ENCODE data around the gene LCN2. TPM values are rescaled to one million over a fixed set of nuclear protein-coding genes. Genes with fewer than 3 reads are reported as not detected.
"Not testable (repeated sequence)": the region's sequence is repeated elsewhere in the genome, so short reads cannot be mapped to it uniquely, and the experiment has no call there.

The LCN2 gene
- total RNA-seq, 4 donors from 2014 or later: 6.0 to 45.7 (median 22.3) TPM

GRCh38 chr9:128180001-128180400 is 30.7 kb downstream of the LCN2 start:
- no peak overlapping the region for H3K27ac ChIP-seq
- H3K4me3 ChIP-seq: no peak overlapping the region
- H3K4me1 ChIP-seq: peaks cover 33% of the 10 kb centered on the region
- DNase-seq (ENCODE audit: low spot score in 2 of 2): no peak
- no peaks in the 10 kb centered on the region for H3K9me3 ChIP-seq
- 98% methylated on average over 7 of the region's 8 CpGs for WGBS
- TF ChIP-seq EP300 (IDR thresholded peaks at IDR 0.05) (no peak), POLR2AphosphoS5 (IDR thresholded peaks at IDR 0.05) (no peak), POLR2A (IDR thresholded peaks at IDR 0.05) (no peak)
- TF ChIP-seq, protein P1, sequence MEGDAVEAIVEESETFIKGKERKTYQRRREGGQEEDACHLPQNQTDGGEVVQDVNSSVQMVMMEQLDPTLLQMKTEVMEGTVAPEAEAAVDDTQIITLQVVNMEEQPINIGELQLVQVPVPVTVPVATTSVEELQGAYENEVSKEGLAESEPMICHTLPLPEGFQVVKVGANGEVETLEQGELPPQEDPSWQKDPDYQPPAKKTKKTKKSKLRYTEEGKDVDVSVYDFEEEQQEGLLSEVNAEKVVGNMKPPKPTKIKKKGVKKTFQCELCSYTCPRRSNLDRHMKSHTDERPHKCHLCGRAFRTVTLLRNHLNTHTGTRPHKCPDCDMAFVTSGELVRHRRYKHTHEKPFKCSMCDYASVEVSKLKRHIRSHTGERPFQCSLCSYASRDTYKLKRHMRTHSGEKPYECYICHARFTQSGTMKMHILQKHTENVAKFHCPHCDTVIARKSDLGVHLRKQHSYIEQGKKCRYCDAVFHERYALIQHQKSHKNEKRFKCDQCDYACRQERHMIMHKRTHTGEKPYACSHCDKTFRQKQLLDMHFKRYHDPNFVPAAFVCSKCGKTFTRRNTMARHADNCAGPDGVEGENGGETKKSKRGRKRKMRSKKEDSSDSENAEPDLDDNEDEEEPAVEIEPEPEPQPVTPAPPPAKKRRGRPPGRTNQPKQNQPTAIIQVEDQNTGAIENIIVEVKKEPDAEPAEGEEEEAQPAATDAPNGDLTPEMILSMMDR (IDR thresholded peaks at IDR 0.05): no peak
- H3K36me3 ChIP-seq: peaks cover 88% of the 10 kb centered on the region
- H3K27me3 ChIP-seq: no peaks in the 10 kb centered on the region

GRCh38 chr9:128180447-128180846 is 31.2 kb downstream of the LCN2 start:
- no peak for DNase-seq (ENCODE audit: low spot score in 2 of 2)
- peaks cover 88% of the 10 kb centered on the region for H3K36me3 ChIP-seq
- no peaks in the 10 kb centered on the region for H3K27me3 ChIP-seq
- no peaks in the 10 kb centered on the region for H3K9me3 ChIP-seq
- TF ChIP-seq EP300 (IDR thresholded peaks at IDR 0.05): no peak
- no peak overlapping the region for H3K27ac ChIP-seq
- no peak overlapping the region for H3K4me3 ChIP-seq
- 99% methylated on average over 8 of the region's 8 CpGs for WGBS
- H3K4me1 ChIP-seq: peaks cover 33% of the 10 kb centered on the region

GRCh38 chr9:128181480-128181879 is 32.2 kb downstream of the LCN2 start:
- not testable (repeated sequence) for H3K4me3 ChIP-seq; H3K9me3 ChIP-seq; DNase-seq (ENCODE audit: low spot score in 2 of 2); H3K27ac ChIP-seq; H3K27me3 ChIP-seq
- no CpG with 5 or more reads among the region's 12 CpGs for WGBS
- Histone ChIP-seq H3K36me3 (peaks cover 88% of the 10 kb centered on the region), H3K4me1 (peaks cover 27% of the 10 kb centered on the region)
- TF ChIP-seq, protein P1 (IDR thresholded peaks at IDR 0.05): peak; percentile 19 to 43

DNA sequence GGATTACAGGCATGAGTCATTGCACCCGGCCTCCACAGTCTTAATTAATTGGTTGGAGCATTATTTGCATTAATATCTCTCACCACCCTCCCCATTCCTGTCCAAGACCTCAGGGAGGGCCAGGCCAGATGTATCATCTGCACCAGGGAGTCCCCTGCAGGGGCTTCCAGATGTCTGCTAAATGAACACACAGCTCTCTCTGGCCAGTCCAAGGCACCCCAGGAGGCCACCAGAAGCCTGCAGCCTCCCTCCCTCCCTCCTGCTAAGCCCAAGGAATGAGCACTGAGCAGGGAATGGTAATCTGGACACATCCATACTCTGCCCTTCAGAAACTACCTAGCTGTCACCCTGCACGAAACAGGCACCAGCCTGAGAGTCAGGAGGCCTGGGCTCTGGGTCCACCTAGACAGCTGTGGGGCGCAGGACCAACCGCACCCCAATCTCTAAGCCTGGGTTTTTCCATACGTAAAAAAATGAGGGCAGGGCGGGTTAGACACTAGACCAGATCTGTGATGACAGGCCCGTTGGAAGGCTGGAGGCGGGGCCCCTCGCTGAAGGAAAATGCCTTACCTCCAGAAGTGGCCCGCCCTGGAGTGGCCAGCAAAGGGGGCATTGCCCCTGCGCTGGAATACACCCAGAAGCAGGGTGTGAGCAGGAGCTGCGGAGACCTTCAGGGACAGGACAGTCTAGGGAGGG is 33.8 kb downstream of the LCN2 start:
- TF ChIP-seq EP300 (IDR thresholded peaks at IDR 0.05) (no peak), POLR2A (IDR thresholded peaks at IDR 0.05) (no peak), POLR2AphosphoS5 (IDR thresholded peaks at IDR 0.05) (no peak)
- TF ChIP-seq, protein P1 (IDR thresholded peaks at IDR 0.05): no peak
- peak overlapping the region; percentile 48 for H3K27ac ChIP-seq
- H3K4me3 ChIP-seq: no peak overlapping the region
- WGBS: 45% methylated on average over 12 of the region's 12 CpGs
- H3K36me3 ChIP-seq: peaks cover 82% of the 10 kb centered on the region
- DNase-seq (ENCODE audit: low spot score in 2 of 2): no peak
- no peaks in the 10 kb centered on the region for H3K9me3 ChIP-seq
- H3K4me1 ChIP-seq: peaks cover 18% of the 10 kb centered on the region
- H3K27me3 ChIP-seq: no peaks in the 10 kb centered on the region

GRCh38 chr9:128185979-128186965 is 37.0 kb downstream of the LCN2 start:
- TF ChIP-seq, protein P1 (IDR thresholded peaks at IDR 0.05): no peak
- TF ChIP-seq POLR2AphosphoS5 (IDR thresholded peaks at IDR 0.05) (no peak), POLR2A (IDR thresholded peaks at IDR 0.05) (no peak), EP300 (IDR thresholded peaks at IDR 0.05) (no peak)
- Histone ChIP-seq H3K27me3 (no peaks in the 10 kb centered on the region), H3K4me3 (no peak overlapping the region), H3K27ac (no peak overlapping the region), H3K36me3 (peaks cover 63% of the 10 kb centered on the region), H3K9me3 (no peaks in the 10 kb centered on the region), H3K4me1 (peaks cover 33% of the 10 kb centered on the region)
- 96% methylated on average over 9 of the region's 11 CpGs for WGBS
- no peak for DNase-seq (ENCODE audit: low spot score in 2 of 2)
